SK-N-SH (cell line): ENCODE data around the gene ISYNA1. TPM values are rescaled to one million over a fixed set of nuclear protein-coding genes. Genes with fewer than 3 reads are reported as not detected.

Source experiments
- CTCF ChIA-PET: fragments of 300-600, 350-600 bp; formaldehyde crosslinking; extraction: SDS; loops from one replicate; lab custom pipeline; 2021; lab: Yijun Ruan, JAX
- POLR2A ChIA-PET: fragments of 350-600 bp; sonication (Branson Sonifier 250); formaldehyde crosslinking; extraction: SDS; loops from one replicate; lab custom pipeline; 2020; ENCODE audit warnings: antibody characterized with exemption, inconsistent platforms; lab: Yijun Ruan, JAX
- DNase-seq: peaks from one replicate; pipeline ENCODE4 v3.0.0; 2012
- H2AFZ ChIP-seq: fragments of 200-600 bp; sonication (generic); 2 replicates; pipeline ENCODE4 v1.8.1; 2016; ENCODE audit warnings: antibody characterized with exemption, mild to moderate bottlenecking, low read depth
- H3F3A ChIP-seq: fragments of 200-600 bp; sonication (generic); replicated peaks from 2 replicates; pipeline ENCODE3; 2016; ENCODE audit warnings: antibody characterized with exemption, mild to moderate bottlenecking; ENCODE audit not compliant: insufficient read depth
- H3K27ac ChIP-seq, 2 experiments: fragments of 200-500 bp in 1 of 2; fragments of 200-600 bp in 1 of 2; sonication (Bioruptor generic) in 1 of 2; sonication (generic), shearing (Covaris generic) in 1 of 2; 2 replicates each; pipeline versions ENCODE4 v1.5.1 to v1.6.1; 2014 to 2016; ENCODE audit warnings: low read depth in 2 of 2, inconsistent platforms in 1 of 2, low read length in 1 of 2, mild to moderate bottlenecking in 1 of 2, mixed read lengths in 1 of 2
- H3K27me3 ChIP-seq: fragments of 200-600 bp; sonication (generic), shearing (Covaris generic); 2 replicates; pipeline ENCODE4 v1.6.1; 2016; ENCODE audit warnings: mixed run types; ENCODE audit not compliant: insufficient read depth
- H3K36me3 ChIP-seq, 2 experiments: fragments of 200-500 bp in 1 of 2; fragments of 200-600 bp in 1 of 2; sonication (Bioruptor generic) in 1 of 2; sonication (generic) in 1 of 2; replicated peaks in 1 of 2; 2 replicates each; pipeline versions ENCODE3 to v1.5.1; 2014 to 2016; ENCODE audit warnings: low read length in 1 of 2, mild to moderate bottlenecking in 1 of 2; ENCODE audit not compliant: insufficient read depth in 2 of 2, control insufficient read depth in 1 of 2
- H3K4me1 ChIP-seq, 2 experiments: fragments of 200-500 bp in 1 of 2; fragments of 200-600 bp in 1 of 2; sonication (Bioruptor generic) in 1 of 2; sonication (generic), shearing (Covaris generic) in 1 of 2; 2 replicates each; pipeline versions ENCODE4 v1.5.1 to v1.6.1; 2014 to 2016; ENCODE audit warnings: low read depth in 1 of 2, low read length in 1 of 2, mixed run types in 1 of 2; ENCODE audit not compliant: insufficient read depth in 2 of 2, control insufficient read depth in 1 of 2
- H3K4me2 ChIP-seq: fragments of 200-600 bp; sonication (generic), shearing (Covaris generic); 2 replicates; pipeline ENCODE4 v1.6.1; 2017; ENCODE audit warnings: mixed run types
- H3K4me3 ChIP-seq, 2 experiments: fragments of 200-500 bp in 1 of 2; fragments of 200-600 bp in 1 of 2; sonication (Bioruptor generic) in 1 of 2; sonication (generic), shearing (Covaris generic) in 1 of 2; 2 replicates each; pipeline versions ENCODE4 v1.5.1 to v1.8.1; 2014 to 2016; ENCODE audit warnings: low read depth in 2 of 2, inconsistent platforms in 1 of 2, low read length in 1 of 2, mild to moderate bottlenecking in 1 of 2, mixed read lengths in 1 of 2, moderate library complexity in 1 of 2
- H3K79me2 ChIP-seq: fragments of 200-600 bp; sonication (generic); 2 replicates; pipeline ENCODE4 v1.8.1; 2017; ENCODE audit warnings: mild to moderate bottlenecking; ENCODE audit not compliant: insufficient read depth
- H3K9ac ChIP-seq: fragments of 200-600 bp; sonication (generic); 2 replicates; pipeline ENCODE4 v1.6.1; 2017; ENCODE audit warnings: mixed run types
- H3K9me2 ChIP-seq: fragments of 200-600 bp; sonication (generic); 2 replicates; pipeline ENCODE4 v1.6.1; 2017; ENCODE audit warnings: mixed run types
- H3K9me3 ChIP-seq: fragments of 200-600 bp; sonication (generic); 2 replicates; pipeline ENCODE4 v1.6.1; 2017; ENCODE audit warnings: mixed run types, mild to moderate bottlenecking, moderate library complexity
- H4K20me1 ChIP-seq: fragments of 200-600 bp; sonication (generic); 2 replicates; pipeline ENCODE4 v1.6.1; 2017; ENCODE audit warnings: mild to moderate bottlenecking, mixed run types; ENCODE audit not compliant: insufficient read depth
- CHD2 ChIP-seq: fragments of 150-350 bp; IDR thresholded peaks from 2 replicates; pipeline ENCODE4 v1.6.1; 2018; ENCODE audit warnings: low read length; ENCODE audit not compliant: partially characterized antibody
- CTCF ChIP-seq: fragments of 200-600 bp; sonication (generic); IDR thresholded peaks from 2 replicates; pipeline ENCODE4 v1.6.1; 2017; ENCODE audit warnings: antibody characterized with exemption, mild to moderate bottlenecking, moderate library complexity
- EZH2phosphoT487 ChIP-seq: fragments of 200-600 bp; sonication (generic); IDR thresholded peaks from 2 replicates; pipeline ENCODE4 v1.6.1; 2017; ENCODE audit warnings: low read depth, mixed run types, mild to moderate bottlenecking, antibody characterized with exemption, moderate library complexity, borderline replicate concordance
- FOXM1 ChIP-seq: IDR thresholded peaks from 2 replicates; pipeline ENCODE4 v1.4.0; 2012; ENCODE audit warnings: low read depth, mild to moderate bottlenecking
- GABPA ChIP-seq: IDR thresholded peaks from 2 replicates; pipeline ENCODE4 v1.4.0; 2012; ENCODE audit warnings: low read depth, mild to moderate bottlenecking
- JUND ChIP-seq: IDR thresholded peaks from 2 replicates; pipeline ENCODE4 v1.4.0; 2012
- MEF2A ChIP-seq: IDR thresholded peaks from 2 replicates; pipeline ENCODE4 v1.4.0; 2012; ENCODE audit warnings: low read depth, borderline replicate concordance
- MXI1 ChIP-seq: IDR thresholded peaks from 2 replicates; pipeline ENCODE4 v1.6.1; 2012; ENCODE audit warnings: mild to moderate bottlenecking, low read depth, low read length, improper control_type of control experiment
- NRF1 ChIP-seq: IDR thresholded peaks from 2 replicates; pipeline ENCODE4 v1.6.1; 2012; ENCODE audit warnings: low read depth, mild to moderate bottlenecking, low read length
- POLR2AphosphoS5 ChIP-seq: IDR thresholded peaks from 2 replicates; pipeline ENCODE4 v1.6.1; 2012; ENCODE audit warnings: low read depth, low read length
- RCOR1 ChIP-seq: fragments of 150-350 bp; IDR thresholded peaks from 2 replicates; pipeline ENCODE4 v1.6.1; 2017; ENCODE audit warnings: antibody characterized with exemption, low read length
- REST ChIP-seq: IDR thresholded peaks from 2 replicates; pipeline ENCODE4 v1.6.1; 2012; ENCODE audit warnings: mild to moderate bottlenecking, low read depth, low read length, moderate library complexity
- RFX5 ChIP-seq: IDR thresholded peaks from 2 replicates; pipeline ENCODE4 v1.6.1; 2012; ENCODE audit warnings: mild to moderate bottlenecking, improper control_type of control experiment, low read length
- RXRA ChIP-seq: IDR thresholded peaks from 2 replicates; pipeline ENCODE4 v1.4.0; 2012; ENCODE audit warnings: low read depth, mild to moderate bottlenecking, borderline replicate concordance
- SIN3A ChIP-seq: IDR thresholded peaks from 2 replicates; pipeline ENCODE4 v1.6.1; 2012; ENCODE audit warnings: low read depth, mild to moderate bottlenecking, low read length, moderate library complexity, borderline replicate concordance
- TAF1 ChIP-seq: IDR thresholded peaks from 2 replicates; pipeline ENCODE4 v1.6.1; 2012; ENCODE audit warnings: low read depth, mild to moderate bottlenecking, low read length, moderate library complexity, borderline replicate concordance
- TCF12 ChIP-seq: IDR thresholded peaks from 2 replicates; pipeline ENCODE4 v1.4.0; 2012
- ZBTB33 ChIP-seq: IDR thresholded peaks from 2 replicates; pipeline ENCODE4 v1.4.0; 2012; ENCODE audit warnings: low read depth, borderline replicate concordance
- WGBS: methylation state at CpG from one replicate; pipeline ENCODE4 v1.1.6; 2017; ENCODE audit warnings: low lambda C conversion rate; 5-methylcytosine and 5-hydroxymethylcytosine counted together
- polyA plus RNA-seq, 3 experiments: library from polyadenylated mRNA; depleted of rRNA; stranded (reverse); fragments of >200 nt; gene quantifications; 2 replicates each; pipeline ENCODE4 v1.2.3, GENCODE V29; 2012

ISYNA1 gene
- polyA plus RNA-seq, 1 of the 3 experiments (the other 2 are of a cell fraction) = 48.0 TPM

- Histone ChIP-seq H4K20me1 (peaks cover 29% of the 10 kb centered on the region; the same call in 1 of the 2 replicates), H3K9me3 (no peaks in the 10 kb centered on the region), H3K4me3 (no peak overlapping the region), H2AFZ (no peak overlapping the region), H3K4me1 (peaks cover 20 to 21% of the 10 kb centered on the region in 2 experiments; a peak in 2 of 4 replicates), H3K27ac (no peak overlapping the region), H3K36me3 (no peaks in the 10 kb centered on the region), H3K9me2 (no peaks in the 10 kb centered on the region), H3K4me2 (no peak overlapping the region), H3K79me2 (peaks cover 68% of the 10 kb centered on the region), H3K9ac (no peak overlapping the region), H3K27me3 (no peaks in the 10 kb centered on the region), H3F3A (peaks cover 9% of the 10 kb centered on the region)
- CTCF ChIA-PET = interaction anchor here (0.8 to 1.4 kb wide), 2 partner anchors 9 to 27 kb away, joined by 3 read pairs; no protein-coding TSS in a partner anchor
- POLR2A ChIA-PET = no interaction called here
- no peak for TF ChIP-seq TCF12
- no peak for TF ChIP-seq NRF1
- TF ChIP-seq MXI1 = no peak
- no peak for TF ChIP-seq FOXM1
- no peak for TF ChIP-seq GABPA
- TF ChIP-seq MEF2A = no peak
- TF ChIP-seq CTCF = no peak
- no peak for TF ChIP-seq TAF1
- TF ChIP-seq CHD2 = no peak
- no peak for TF ChIP-seq SIN3A
- TF ChIP-seq EZH2phosphoT487 = no peak
- TF ChIP-seq POLR2AphosphoS5 = no peak
- no peak for TF ChIP-seq RXRA
- TF ChIP-seq RFX5 = no peak
- TF ChIP-seq RCOR1 = no peak
- WGBS = 94% methylated on average over 14 of the region's 19 CpGs
- DNase-seq = no peak
Measured at GRCh38 chr19:18475762-18476331, 37.9 kb upstream of the ISYNA1 start.

GRCh38 chr19:18475004-18475453 is 37.1 kb upstream of the ISYNA1 start:
- Histone ChIP-seq H4K20me1 (peaks cover 31% of the 10 kb centered on the region), H3K4me1 (peaks cover 16% of the 10 kb centered on the region in 2 experiments; a peak in 2 of 4 replicates), H3K36me3 (no peaks in the 10 kb centered on the region), H3K27ac (no peak overlapping the region), H3K79me2 (peaks cover 60% of the 10 kb centered on the region), H3K27me3 (no peaks in the 10 kb centered on the region), H2AFZ (no peak overlapping the region), H3K4me2 (no peak overlapping the region), H3K9me3 (no peaks in the 10 kb centered on the region), H3K4me3 (no peak overlapping the region), H3F3A (peaks cover 9% of the 10 kb centered on the region), H3K9me2 (no peaks in the 10 kb centered on the region), H3K9ac (no peak overlapping the region)
- ChIA-PET POLR2A (no interaction called here), CTCF (interaction anchor here (0.9 to 6.5 kb wide), 4 partner anchors 15 to 113 kb away, joined by 3 to 63 read pairs (median 8); partner anchors contain the start of gene REX1BD)
- DNase-seq = no peak
- WGBS = 90% methylated on average over 5 of the region's 5 CpGs
- TF ChIP-seq JUND (no peak), TCF12 (no peak), RCOR1 (no peak), ZBTB33 (no peak), CTCF (no peak), REST (no peak), SIN3A (no peak), EZH2phosphoT487 (no peak)
